Activated gamma-delta T cell (primary cell): ENCODE results near the gene UQCC2.

Source experiments
- DNase-seq: peaks from one replicate; lab custom pipeline; 2025; lab: John Stamatoyannopoulos, UW

UQCC2 gene

GRCh38 chr6:33654831-33655554 is 56.5 kb downstream of the UQCC2 start:
- no peak for DNase-seq

DNA sequence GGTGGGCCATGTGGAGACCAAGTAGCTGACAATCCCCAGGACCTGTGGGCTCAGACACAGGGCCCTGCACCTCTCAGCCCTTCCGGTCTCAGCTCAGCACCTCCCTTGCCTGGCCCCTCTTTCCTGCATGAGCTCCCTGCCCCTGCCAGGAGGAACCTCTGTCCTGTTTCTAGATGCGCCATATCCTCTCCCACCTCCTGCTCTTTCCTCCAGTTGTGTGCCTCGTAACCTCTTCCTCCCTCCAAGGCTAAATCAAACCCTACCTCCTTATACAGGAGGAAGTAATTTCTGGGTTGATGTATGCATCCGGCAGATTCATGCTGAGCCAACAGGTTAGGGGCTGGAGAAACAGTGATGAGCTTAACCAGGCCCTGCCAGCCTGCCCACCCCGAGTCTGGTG is 59.5 kb downstream of the UQCC2 start:
- no peak for DNase-seq

GRCh38 chr6:33651403-33651802 is 60.1 kb downstream of the UQCC2 start:
- DNase-seq = no peak
